NOMO-1 treated with DMSO at 0.1 percent for 48 hours (cell line): Measurements from ENCODE around the gene SRP9.
"Not testable (repeated sequence)": the region's sequence is repeated elsewhere in the genome, so short reads cannot be mapped to it uniquely, and the experiment has no call there.

Source experiments
- DNase-seq: peaks from one replicate; lab custom pipeline; 2025; ENCODE audit not compliant: unreplicated experiment; lab: John Stamatoyannopoulos, UW

SRP9 gene

DNA sequence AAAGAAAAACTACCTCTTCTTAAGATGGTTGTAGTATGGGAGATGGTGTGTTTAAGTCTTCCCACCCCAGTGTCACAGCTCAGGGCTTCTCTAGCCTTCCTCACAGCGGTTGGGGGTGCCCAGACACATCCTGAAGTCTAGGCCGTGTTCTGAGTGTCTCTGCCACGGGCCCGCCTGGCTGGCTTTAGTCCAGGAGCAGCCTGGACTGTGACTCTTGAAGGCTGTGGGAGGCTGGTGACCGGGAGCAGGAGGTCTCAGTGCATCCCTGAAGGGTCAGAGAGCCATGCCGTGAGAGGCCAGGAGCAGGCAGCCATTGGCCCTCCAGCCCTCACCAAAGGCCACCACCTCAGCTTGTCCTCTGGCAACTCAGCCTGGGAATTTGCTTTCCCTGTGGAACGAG lies 36.8 kb downstream of the SRP9 start:
- no peak for DNase-seq

DNA sequence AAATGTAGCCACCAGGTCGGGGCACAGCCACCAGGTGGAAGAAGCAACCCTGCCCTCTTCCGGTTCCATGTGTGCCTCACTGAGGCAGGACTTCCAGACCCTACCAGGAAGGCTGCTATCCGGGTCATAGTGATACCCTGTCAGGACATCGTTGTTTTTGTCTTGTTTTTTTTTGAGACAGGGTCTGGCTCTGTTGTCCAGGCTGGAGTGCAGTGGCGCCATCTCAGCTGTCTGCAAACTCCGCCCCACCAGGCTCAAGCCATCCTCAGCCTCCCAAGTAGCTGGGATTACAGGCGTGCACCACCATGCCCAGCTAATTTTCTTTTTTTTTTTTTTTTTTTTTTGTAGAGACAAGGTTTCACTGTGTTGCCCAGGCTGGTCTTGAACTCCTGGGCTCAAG lies 37.5 kb downstream of the SRP9 start:
- DNase-seq = not testable (repeated sequence)

DNA sequence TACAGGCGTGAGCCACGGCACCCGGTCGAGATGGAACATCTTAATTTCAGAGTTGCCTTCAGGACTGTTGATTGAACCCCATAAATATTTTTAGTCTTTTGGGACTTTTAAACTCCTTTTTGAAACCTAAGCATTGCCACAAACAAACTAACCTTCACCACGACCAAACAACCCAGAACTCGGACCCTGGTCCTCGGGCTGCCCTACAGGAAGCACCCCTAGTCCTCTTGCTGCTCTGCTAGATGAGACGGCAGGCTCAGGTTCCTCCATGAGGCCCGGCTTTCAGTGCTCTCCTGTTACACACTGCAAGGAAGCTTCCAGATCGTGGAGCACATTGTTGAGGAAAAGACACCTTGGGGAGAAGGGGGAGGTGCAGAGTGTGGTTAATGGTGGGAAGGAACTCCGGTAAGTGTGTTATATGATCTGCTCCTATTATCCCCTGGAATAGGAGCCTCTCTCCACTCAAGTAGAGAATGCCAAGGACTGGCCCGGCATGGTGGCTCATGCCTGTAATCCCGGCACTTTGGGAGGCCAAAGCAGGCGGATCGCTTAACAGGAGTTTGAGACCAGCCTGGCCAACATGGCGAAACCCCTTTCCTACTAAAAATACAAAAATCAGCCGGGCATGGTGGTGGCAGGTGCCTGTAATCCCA lies 38.0 kb downstream of the SRP9 start:
- no peak for DNase-seq

DNA sequence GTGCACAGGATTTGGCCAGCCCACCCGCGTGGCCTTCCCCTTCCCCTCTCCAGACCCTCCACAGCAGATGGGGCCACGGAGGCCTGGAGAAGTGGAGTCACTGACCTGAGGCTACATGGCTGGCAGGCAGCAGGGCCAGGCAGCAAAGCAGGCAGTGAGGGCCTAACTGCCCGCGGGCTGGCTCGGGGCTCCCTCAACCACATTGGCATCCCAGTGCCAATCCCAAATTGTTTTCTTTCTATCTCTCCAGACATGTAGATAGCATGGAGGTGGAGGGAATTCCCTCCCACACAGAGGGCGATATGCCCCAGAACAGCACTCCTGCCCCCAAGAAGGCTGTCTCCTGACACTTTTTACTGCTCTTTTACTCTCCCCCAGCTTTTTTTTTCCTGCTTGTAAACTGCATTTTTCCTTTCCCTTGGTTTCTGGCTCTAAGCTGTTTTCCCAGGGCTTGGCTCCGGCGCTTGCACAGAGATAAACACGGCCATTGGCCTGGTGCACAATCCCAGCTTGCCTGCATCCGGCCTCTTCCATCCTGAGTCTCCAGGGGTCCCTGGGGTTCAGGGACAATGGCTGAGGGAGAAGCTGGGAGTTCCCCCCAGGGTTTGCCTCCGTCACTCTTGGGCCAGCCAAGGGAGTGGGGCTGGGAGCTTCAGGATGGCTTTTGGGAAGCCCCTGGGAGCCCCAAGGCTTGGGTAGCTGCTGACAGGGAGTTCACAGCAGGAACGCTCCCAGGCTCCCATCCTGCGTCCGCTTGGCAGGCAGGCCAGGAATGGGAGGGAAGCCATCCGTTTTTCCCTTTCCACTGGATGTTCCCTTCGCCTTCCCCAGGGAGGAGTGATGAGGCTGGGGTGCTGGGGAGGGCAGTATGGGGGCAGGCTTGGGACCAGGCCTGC lies 39.3 kb downstream of the SRP9 start:
- DNase-seq = no peak

DNA sequence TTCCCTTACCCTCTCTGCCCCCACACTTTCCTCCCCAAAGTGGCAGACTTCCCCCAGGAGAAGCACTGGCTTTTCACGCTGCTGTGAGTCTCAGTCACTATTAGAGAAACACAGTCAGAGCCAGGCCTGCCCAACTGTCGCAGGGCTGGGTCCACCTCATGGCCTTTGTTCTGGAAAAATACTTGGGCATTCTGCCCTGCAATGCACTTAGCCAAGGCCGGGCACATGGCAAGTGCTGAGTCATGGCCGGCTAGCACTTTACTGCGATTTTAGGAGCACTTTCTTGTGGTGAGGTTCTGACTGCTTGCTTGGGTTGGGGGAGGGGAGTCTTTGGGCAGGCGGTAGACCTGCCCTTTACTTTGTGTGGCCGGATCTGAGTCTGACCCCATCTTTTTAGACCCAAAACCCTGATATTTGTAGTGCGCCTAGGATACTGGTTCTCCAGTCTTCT lies 40.0 kb downstream of the SRP9 start:
- DNase-seq = peak; percentile 36

DNA sequence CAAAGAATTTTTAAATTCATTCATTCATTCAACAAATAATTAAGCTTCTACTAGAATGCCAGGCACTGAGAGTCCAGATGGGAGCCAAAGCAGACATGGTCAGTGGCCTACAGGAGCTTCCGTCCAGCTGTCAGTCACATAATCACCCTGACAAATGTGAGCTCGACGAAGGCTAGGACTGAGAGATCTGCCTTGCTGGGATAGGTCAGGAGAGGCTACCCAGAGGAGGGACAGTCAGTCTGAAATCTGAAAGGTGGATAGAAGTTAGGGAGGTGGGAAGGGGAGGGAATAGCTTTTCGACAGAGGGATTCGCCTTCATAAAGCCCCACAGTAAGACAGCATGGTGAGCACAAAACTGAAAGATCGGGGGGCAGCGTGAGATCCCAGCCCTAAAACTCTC lies 40.6 kb downstream of the SRP9 start:
- DNase-seq = no peak

DNA sequence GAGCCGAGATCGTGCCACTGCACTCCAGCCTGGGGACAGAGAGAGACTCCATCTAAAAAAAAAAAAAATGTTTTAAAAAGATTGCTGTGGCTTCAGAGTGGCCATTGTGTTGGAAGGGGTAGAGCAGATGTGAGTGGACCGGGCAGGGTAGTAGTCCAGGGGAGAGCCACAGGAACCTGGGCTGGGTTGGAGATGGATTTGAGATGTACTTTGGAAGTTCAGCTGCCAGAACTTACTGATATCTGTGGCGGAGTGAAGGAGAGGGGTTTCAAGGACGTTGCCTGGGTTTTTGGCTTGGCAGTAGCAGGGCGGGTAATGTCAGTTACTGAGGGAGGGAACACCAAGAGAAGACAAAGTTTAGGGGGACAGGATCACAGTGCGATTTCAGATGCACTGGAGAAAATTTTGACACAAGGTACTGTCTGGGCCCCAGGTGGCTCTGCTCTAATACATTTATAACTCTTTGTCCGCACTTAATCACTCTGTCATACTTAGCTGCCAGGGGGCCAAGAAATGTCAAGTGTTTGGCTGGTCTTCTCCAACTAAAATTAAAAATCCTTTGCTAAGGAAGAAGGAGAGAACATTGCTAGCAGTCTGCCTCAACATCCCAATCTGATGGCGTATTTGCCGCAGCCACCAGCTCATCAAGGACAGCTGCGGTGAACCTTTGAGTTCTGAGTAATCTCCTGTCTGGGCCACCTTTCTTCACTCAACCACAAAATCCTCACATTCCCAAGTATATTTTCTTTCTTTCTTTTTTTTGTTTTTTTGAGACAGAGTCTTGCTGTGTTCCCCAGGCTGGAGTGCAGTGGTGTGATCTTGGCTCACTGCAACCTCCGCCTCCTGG lies 41.9 kb downstream of the SRP9 start:
- no peak for DNase-seq

DNA sequence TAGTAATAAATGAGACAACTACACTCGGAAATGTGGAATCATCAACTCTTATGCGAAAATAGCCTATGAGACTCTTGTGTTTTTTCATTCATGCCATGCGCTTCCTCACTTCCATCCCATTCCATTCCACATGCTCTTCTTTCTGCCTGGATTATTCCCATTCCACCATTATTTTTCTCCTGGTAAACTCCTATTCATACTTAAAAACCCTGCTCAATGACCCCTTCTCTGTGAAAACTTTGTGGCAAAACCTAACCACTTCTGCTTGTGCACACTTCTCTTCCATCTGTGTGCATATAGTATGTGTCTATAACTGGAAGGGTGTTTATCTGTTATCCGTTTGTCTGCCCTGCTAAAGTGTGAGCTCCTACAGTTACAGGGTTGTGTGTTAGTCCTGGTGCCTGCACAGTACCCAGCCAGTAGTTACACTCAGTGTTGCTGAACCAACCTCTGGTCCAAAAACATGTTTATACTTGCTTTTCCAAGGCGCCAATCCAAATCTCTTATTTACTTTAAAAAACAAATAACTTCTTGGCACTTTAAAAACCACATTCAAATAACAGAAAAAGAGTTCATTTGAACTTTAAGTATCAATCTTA lies 43.0 kb downstream of the SRP9 start:
- no peak for DNase-seq

DNA sequence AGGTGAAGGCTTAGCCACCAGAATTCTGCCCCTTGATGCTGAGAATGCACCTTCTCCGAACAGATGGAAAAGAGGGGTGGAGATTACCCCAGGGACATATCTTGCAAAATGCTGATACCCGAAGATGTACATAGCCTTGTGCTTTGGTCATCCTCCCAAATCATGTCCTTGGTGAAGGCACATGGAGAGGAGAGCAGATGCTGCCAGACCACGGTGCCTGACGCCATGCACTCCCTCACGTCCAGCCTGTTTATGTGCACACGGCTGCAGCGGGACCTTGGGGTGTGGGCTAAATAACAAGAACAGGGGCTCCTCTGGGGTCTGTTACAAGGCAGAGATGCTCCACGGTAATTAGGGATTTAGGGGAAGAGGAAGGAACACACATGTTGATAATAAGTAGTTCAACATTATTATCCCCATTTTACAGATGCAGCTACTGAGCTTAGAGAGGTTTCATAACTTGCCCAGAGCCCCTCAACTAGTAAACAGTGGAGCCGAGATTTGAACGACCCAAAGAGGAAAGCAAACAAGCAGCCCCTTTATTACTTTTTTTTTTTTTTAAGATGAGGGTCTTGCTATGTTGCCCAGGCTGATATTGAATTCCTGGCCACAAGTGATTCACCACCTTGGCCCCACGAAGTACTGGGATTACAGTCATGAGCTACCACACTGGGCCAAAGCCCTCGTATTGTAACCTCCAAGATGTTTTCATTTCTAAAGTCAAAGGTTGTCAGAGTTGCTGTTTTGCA lies 45.2 kb downstream of the SRP9 start:
- DNase-seq = no peak

DNA sequence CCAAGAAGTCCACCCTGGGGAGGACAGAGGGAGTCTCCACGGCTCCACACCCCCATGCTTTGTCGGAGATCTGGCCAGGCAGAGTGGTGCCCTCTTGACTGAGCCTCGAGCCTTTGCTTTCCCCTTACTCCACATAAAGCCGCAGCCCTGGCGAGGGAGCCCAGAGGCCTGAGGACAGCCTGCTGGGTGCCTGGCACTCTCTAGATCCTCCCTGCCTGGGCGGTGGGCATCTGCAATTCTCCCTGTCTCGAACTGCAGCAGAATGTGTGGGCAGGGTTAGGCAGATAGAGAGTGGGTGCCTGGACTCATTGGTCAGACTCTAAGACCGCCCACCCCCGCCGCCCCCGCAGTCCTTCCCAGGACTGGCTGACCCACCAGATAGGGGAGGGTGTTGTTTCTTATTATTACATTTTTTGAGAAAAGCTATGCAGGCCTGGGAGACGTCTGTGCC lies 46.2 kb downstream of the SRP9 start:
- no peak for DNase-seq

DNA sequence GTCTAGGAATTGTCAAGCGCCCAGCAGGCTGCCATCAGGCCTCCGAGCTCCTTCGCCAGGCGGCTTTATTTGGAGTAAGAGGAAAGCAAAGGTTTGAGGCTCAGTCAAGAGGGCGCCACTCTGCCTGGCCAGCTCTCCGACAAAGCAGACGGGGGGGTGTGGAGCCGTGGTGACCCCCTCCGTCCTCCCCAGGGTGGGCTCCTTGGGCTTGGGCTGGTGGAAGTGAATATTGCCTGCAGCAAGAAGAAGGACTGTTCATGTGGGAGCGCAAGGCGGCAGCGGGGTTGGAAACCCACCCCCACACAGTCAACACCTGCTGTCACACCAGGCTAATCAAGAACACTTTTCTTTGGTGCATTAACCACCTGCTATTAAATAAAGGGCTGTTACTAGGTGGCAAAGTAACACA lies 46.9 kb downstream of the SRP9 start:
- DNase-seq = no peak

DNA sequence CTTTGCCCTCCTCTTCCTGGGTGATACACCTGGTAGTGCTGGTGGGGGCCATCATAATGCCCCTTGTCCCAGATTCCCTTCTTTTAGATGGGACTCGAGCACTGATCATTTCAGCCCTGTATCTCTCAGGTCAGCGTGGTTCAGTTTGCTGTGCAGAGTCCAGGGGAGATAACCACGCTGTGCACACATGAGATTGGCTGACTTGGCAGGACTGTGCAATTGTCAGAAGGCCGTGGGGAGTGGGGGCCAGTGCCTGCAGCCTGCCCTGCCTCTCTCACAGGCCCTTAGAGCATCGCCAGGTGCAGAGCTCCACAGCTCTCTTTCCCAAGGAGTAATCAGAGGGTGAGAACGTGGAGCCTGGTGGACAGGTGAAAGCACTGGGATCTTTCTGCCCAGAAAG lies 47.5 kb downstream of the SRP9 start:
- DNase-seq = no peak

DNA sequence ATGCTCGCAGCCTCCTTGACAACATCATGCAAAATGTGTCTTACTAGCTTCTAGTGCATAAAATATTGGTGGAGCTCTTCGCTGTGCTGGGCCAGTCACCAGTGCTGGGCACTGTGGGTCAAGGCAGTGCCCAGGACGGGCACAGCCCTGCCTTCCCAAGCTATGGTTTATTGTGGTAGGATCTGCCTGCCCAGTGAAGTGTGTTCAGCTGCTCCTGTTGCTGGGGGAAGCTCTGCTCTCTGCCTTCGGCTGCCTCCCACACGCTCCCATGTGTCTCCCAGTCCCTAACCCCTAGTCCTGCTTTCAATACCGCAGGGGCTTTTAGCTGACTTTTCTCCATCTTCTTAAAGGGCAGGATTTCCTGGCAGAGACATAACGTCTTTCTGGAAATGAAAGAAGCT lies 48.0 kb downstream of the SRP9 start:
- DNase-seq = no peak

DNA sequence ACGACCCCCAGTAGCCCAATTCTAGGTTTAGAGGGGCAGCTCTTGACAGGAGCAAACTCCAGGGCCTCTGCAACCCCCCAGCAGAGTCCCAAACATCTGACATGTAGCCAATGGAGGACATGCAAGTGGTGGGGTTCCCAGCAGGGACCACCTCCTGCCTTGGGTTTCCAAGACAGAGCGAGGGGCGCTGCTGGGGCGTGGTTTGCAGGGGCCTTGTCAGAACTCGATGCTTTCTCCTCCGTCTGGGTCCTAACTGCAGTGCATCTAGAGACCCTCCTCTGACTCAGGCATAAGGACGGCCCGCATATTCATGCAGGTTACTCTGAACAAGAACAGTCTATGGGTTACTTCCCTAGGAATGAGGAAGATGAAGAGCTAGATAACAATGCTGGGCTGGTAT lies 49.5 kb downstream of the SRP9 start:
- no peak for DNase-seq

DNA sequence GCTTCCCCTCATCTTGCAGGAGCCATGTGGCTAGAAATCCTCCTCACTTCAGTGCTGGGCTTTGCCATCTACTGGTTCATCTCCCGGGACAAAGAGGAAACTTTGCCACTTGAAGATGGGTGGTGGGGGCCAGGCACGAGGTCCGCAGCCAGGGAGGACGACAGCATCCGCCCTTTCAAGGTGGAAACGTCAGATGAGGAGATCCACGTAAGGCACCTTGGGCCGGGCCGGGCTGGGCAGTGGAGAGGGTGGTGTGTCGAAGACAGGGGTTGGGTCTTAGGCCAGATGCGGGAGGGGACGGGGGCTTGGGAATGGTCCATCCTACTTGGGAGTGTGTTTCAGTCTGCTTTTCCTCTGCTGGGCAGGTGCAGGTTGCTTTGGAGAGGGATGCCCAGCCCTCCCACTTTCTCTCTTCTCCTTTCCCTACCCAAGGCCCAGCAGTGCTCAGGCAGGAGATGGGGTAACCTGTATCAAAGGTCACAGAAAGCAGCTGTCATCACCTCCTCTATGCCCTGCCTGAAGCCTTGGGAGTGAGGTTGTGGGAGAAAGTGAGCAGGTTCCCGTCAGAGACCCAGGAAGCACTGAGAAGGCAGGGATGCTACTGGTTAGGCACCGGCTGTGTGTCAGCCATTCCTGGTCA lies 51.2 kb downstream of the SRP9 start:
- no peak for DNase-seq

DNA sequence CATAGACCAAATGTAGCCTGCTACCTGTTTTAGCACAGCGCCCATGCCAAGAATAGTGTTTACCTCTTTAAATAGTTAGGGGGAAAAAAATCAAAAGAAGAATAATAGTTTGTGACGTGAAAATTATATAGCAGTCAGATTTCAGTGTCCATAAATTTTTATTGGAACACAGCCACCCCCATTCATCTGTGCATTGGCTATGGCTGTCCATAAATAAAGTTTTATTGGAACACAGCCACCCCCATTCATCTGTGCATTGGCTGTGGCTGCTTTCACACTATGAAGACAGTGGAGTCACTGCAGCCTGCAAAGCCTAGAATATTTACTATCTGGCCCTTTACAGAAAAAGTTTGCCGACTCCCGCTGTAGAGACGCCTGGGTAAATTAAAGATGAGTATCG lies 53.2 kb downstream of the SRP9 start:
- no peak for DNase-seq

DNA sequence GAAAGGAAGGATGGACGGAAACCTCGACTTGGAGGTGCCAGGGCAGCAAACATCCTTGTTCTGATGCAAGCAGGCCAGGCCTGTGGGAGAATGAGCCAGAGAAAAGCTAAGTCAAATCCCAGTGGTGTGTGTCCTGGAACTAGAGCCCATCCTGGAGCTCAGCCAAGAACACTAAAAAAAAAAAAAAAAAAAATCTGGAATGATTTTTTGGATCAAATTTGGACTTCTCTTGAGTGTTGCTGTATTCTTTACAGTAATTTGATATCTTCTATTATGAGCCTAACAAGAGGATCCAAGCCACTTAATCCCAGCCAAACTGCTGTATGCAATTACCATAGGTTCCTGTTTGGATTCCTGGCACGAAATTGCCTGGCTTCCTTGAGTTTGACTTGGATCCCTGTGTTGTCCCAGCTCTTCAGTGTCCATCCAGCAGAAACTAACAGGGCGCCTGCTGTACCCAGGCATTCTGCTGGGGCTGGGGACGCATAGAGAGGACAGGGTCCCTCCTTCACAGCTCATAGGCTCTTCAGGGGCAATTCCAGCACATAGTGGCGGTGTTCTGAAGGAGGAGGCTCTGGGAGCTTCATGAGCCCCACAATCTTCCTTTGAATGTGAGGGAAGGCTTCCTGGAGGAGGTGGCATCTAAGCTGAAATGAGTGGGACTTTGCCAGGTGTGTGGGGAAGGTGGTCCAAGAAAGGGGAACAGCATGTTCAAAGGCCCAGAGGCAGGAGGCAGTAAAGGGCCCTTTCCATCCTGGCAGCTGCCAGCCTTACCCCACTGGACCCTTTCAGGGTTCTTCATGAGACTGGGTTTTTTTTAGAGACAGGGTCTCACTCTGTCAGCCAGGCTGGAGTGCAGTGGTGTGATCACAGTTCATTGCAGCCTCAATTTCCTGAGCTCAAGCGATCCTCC lies 57.0 kb downstream of the SRP9 start:
- DNase-seq = no peak

DNA sequence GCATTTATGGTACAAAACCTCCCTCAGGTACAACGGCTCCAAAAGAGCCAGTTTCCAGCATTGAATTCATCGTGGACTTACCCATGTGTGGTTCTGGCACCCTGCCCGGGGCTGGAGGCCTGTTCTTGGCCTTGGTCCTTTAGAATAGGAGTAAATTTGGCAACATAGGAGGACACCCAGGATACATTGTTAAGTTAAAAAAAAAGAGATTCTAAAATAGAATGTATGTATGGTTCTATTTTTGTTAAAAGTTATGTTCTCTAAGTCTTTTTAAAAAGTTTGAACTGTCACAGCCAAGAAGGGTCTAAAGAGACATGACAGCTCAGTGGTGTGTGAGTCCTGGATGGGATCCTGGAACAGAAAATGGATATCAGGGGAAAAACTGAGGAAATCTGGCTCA lies 58.2 kb downstream of the SRP9 start:
- DNase-seq = no peak

DNA sequence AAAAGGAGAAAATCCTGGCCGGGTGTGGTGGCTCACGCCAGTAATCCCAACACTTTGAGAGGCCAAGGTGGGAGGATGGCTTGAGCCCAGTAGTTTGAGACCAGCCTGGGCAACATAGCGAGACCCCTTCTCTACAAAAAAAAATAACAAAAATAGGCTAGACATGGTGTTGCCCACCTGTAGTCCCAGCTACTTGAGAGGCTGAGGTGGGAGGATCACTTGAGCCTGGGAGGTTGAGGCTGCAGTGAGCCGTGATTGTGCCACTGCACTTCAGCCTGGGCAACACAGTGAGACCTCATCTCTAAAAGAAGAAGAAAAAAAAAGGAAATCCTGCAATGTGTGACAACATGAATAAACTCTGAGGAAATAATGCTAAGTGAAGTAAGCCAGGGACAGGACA lies 58.7 kb downstream of the SRP9 start:
- DNase-seq = not testable (repeated sequence)
